NT2/D1 (cell line): Measurements from ENCODE around the gene SLIT1.

Experiments
- DNase-seq: peaks from one replicate; pipeline ENCODE4 v3.0.0-alpha.2; 2011; ENCODE audit warnings: low read depth, low spot score
- H3K27me3 ChIP-seq: 2 replicates; pipeline ENCODE4 v1.6.0; 2011; ENCODE audit warnings: mild to moderate bottlenecking; ENCODE audit not compliant: insufficient read length, insufficient read depth
- H3K36me3 ChIP-seq: 2 replicates; pipeline ENCODE4 v1.6.1; 2011; ENCODE audit warnings: mild to moderate bottlenecking, low read length, mixed read lengths; ENCODE audit not compliant: insufficient read depth, insufficient read length
- H3K4me1 ChIP-seq: 2 replicates; pipeline ENCODE4 v1.5.1; 2011; ENCODE audit not compliant: insufficient read depth, insufficient read length
- H3K4me3 ChIP-seq: 2 replicates; pipeline ENCODE4 v1.5.1; 2011; ENCODE audit warnings: low read depth; ENCODE audit not compliant: insufficient read length
- H3K9ac ChIP-seq: 2 replicates; pipeline ENCODE4 v1.6.0; 2011; ENCODE audit warnings: low read depth; ENCODE audit not compliant: insufficient read length
- H3K9me3 ChIP-seq: 2 replicates; pipeline ENCODE4 v1.5.1; 2011; ENCODE audit warnings: mild to moderate bottlenecking, low read length; ENCODE audit not compliant: insufficient read depth
- SUZ12 ChIP-seq: IDR thresholded peaks from 2 replicates; pipeline ENCODE4 v1.6.1; 2011; ENCODE audit not compliant: insufficient read length, insufficient read depth; ENCODE audit errors: extremely low read depth
- YY1 ChIP-seq: IDR thresholded peaks from 2 replicates; pipeline ENCODE4 v1.6.1; 2011; ENCODE audit not compliant: insufficient read length, insufficient read depth
- ZNF274 ChIP-seq: IDR thresholded peaks from 2 replicates; pipeline ENCODE4 v1.6.1; 2011; ENCODE audit warnings: mild to moderate bottlenecking, low read depth, low read length

SLIT1 gene

GRCh38 chr10:97012470-97012869 lies 173.3 kb downstream of the SLIT1 start:
- TF ChIP-seq YY1 (no peak), ZNF274 (no peak), SUZ12 (no peak)
- Histone ChIP-seq H3K27me3 (no peaks in the 10 kb centered on the region), H3K9me3 (peaks cover 7% of the 10 kb centered on the region), H3K4me3 (no peak overlapping the region), H3K4me1 (peaks cover 2% of the 10 kb centered on the region), H3K36me3 (no peaks in the 10 kb centered on the region), H3K9ac (no peak overlapping the region)
- no peak for DNase-seq

- Histone ChIP-seq H3K9ac (no peak overlapping the region), H3K4me1 (peaks cover 2% of the 10 kb centered on the region), H3K36me3 (no peaks in the 10 kb centered on the region), H3K27me3 (no peaks in the 10 kb centered on the region), H3K4me3 (no peak overlapping the region), H3K9me3 (peaks cover 18% of the 10 kb centered on the region)
- DNase-seq = no peak
- TF ChIP-seq ZNF274 (no peak), YY1 (no peak), SUZ12 (no peak)
These were observed 174.4 kb downstream of the SLIT1 start for GRCh38 chr10:97011397-97011796.

- DNase-seq = no peak
- TF ChIP-seq YY1 (no peak), ZNF274 (no peak), SUZ12 (no peak)
- Histone ChIP-seq H3K36me3 (no peaks in the 10 kb centered on the region), H3K27me3 (no peaks in the 10 kb centered on the region), H3K9ac (no peak overlapping the region), H3K9me3 (peaks cover 19% of the 10 kb centered on the region), H3K4me1 (peaks cover 2% of the 10 kb centered on the region), H3K4me3 (no peak overlapping the region)
These were observed 175.0 kb downstream of the SLIT1 start for GRCh38 chr10:97010695-97011206.

- peaks cover 19% of the 10 kb centered on the region for H3K9me3 ChIP-seq
- no peaks in the 10 kb centered on the region for H3K27me3 ChIP-seq
- H3K36me3 ChIP-seq = no peaks in the 10 kb centered on the region
- no peak overlapping the region for H3K9ac ChIP-seq
- H3K4me1 ChIP-seq = peaks cover 2% of the 10 kb centered on the region
- no peak for DNase-seq
- no peak for TF ChIP-seq ZNF274
- no peak for TF ChIP-seq YY1
- no peak overlapping the region for H3K4me3 ChIP-seq
These were observed 178.3 kb downstream of the SLIT1 start for GRCh38 chr10:97007417-97007816.

GRCh38 chr10:97006364-97006763 lies 179.4 kb downstream of the SLIT1 start:
- Histone ChIP-seq H3K9me3 (peaks cover 19% of the 10 kb centered on the region), H3K4me1 (no peaks in the 10 kb centered on the region), H3K4me3 (no peak overlapping the region), H3K9ac (no peak overlapping the region), H3K36me3 (no peaks in the 10 kb centered on the region), H3K27me3 (no peaks in the 10 kb centered on the region)
- no peak for TF ChIP-seq YY1
- no peak for TF ChIP-seq ZNF274
- TF ChIP-seq SUZ12 = no peak
- DNase-seq = no peak

- Histone ChIP-seq H3K9ac (no peak overlapping the region), H3K9me3 (peaks cover 19% of the 10 kb centered on the region), H3K4me1 (no peaks in the 10 kb centered on the region), H3K4me3 (no peak overlapping the region), H3K36me3 (no peaks in the 10 kb centered on the region), H3K27me3 (no peaks in the 10 kb centered on the region)
- DNase-seq = no peak
- TF ChIP-seq ZNF274 (no peak), YY1 (no peak), SUZ12 (no peak)
These were observed 180.4 kb downstream of the SLIT1 start for GRCh38 chr10:97005349-97005748.

- TF ChIP-seq ZNF274 (no peak), YY1 (no peak), SUZ12 (no peak)
- Histone ChIP-seq H3K27me3 (no peaks in the 10 kb centered on the region), H3K4me3 (no peak overlapping the region), H3K9ac (no peak overlapping the region), H3K36me3 (no peaks in the 10 kb centered on the region), H3K9me3 (peaks cover 19% of the 10 kb centered on the region), H3K4me1 (no peaks in the 10 kb centered on the region)
- no peak for DNase-seq
These were observed 181.2 kb downstream of the SLIT1 start for GRCh38 chr10:97004591-97004990.

GRCh38 chr10:97003804-97004201 lies 182.0 kb downstream of the SLIT1 start:
- no peak for TF ChIP-seq SUZ12
- TF ChIP-seq ZNF274 = no peak
- TF ChIP-seq YY1 = no peak
- H3K9ac ChIP-seq = no peak overlapping the region
- peaks cover 19% of the 10 kb centered on the region for H3K9me3 ChIP-seq
- no peaks in the 10 kb centered on the region for H3K27me3 ChIP-seq
- no peak overlapping the region for H3K4me3 ChIP-seq
- DNase-seq = no peak
- no peaks in the 10 kb centered on the region for H3K4me1 ChIP-seq
- H3K36me3 ChIP-seq = no peaks in the 10 kb centered on the region
